WTC11 (cell line): Measurements from ENCODE around the gene ZNF598.

ENCODE experiments used
- ATF3 ChIP-seq: sonication (generic); formaldehyde crosslinking; conservative IDR thresholded peaks from 2 replicates; pipeline ENCODE4 v1.8.1; 2022; ENCODE audit warnings: mild to moderate bottlenecking, missing genetic modification reagents
- ESRRA ChIP-seq: sonication (generic); formaldehyde crosslinking; IDR thresholded peaks from 2 replicates; pipeline ENCODE4 v1.8.1; 2022; ENCODE audit warnings: mild to moderate bottlenecking, missing genetic modification reagents, borderline replicate concordance
- ETV6 ChIP-seq: sonication (generic); formaldehyde crosslinking; IDR thresholded peaks from 2 replicates; pipeline ENCODE4 v1.8.1; 2022; ENCODE audit warnings: mild to moderate bottlenecking, missing genetic modification reagents
- TCF7 ChIP-seq: sonication (generic); formaldehyde crosslinking; IDR thresholded peaks from 2 replicates; pipeline ENCODE4 v1.8.0; 2022; ENCODE audit warnings: mild to moderate bottlenecking, low read depth, missing genetic modification reagents, moderate library complexity
- TEAD4 ChIP-seq: sonication (generic); formaldehyde crosslinking; IDR thresholded peaks from 2 replicates; pipeline ENCODE4 v1.8.0; 2022; ENCODE audit warnings: mild to moderate bottlenecking, missing genetic modification reagents
- ZNF232 ChIP-seq: sonication (generic); formaldehyde crosslinking; IDR thresholded peaks from 2 replicates; pipeline ENCODE4 v1.8.0; 2022; ENCODE audit warnings: mild to moderate bottlenecking, missing genetic modification reagents
- ZNF317 ChIP-seq: sonication (generic); formaldehyde crosslinking; IDR thresholded peaks from 2 replicates; pipeline ENCODE4 v1.8.1; 2023; ENCODE audit warnings: low read depth, mild to moderate bottlenecking, moderate library complexity, missing genetic modification reagents, borderline replicate concordance
- TF ChIP-seq, protein P1 (sequence below): fragments of 200-600 bp; IDR thresholded peaks from 2 replicates; pipeline ENCODE4 v1.8.0; 2022; ENCODE audit warnings: antibody characterized with exemption

- TF ChIP-seq ZNF232 (CRISPR knock-in tag) (no peak), TEAD4 (CRISPR knock-in tag) (no peak), ETV6 (CRISPR knock-in tag) (no peak), ATF3 (CRISPR knock-in tag) (no peak), ESRRA (no peak), TCF7 (no peak), ZNF317 (CRISPR knock-in tag) (no peak)
- TF ChIP-seq, protein P1, sequence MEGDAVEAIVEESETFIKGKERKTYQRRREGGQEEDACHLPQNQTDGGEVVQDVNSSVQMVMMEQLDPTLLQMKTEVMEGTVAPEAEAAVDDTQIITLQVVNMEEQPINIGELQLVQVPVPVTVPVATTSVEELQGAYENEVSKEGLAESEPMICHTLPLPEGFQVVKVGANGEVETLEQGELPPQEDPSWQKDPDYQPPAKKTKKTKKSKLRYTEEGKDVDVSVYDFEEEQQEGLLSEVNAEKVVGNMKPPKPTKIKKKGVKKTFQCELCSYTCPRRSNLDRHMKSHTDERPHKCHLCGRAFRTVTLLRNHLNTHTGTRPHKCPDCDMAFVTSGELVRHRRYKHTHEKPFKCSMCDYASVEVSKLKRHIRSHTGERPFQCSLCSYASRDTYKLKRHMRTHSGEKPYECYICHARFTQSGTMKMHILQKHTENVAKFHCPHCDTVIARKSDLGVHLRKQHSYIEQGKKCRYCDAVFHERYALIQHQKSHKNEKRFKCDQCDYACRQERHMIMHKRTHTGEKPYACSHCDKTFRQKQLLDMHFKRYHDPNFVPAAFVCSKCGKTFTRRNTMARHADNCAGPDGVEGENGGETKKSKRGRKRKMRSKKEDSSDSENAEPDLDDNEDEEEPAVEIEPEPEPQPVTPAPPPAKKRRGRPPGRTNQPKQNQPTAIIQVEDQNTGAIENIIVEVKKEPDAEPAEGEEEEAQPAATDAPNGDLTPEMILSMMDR: no peak
Measured at GRCh38 chr16:2053211-2053610, 43.6 kb upstream of the ZNF598 start.
